Forelimb muscle (tissue), 1 donor: Measurements from ENCODE around the gene LYSMD2. TPM values are rescaled to one million over a fixed set of nuclear protein-coding genes. Genes with fewer than 3 reads are reported as not detected.

ENCODE experiments used
- DNase-seq: peaks from one replicate; pipeline ENCODE4 v3.0.0-alpha.2; 2013; ENCODE audit warnings: low read depth
- polyA plus RNA-seq: library from polyadenylated mRNA; unstranded; fragments of 120-200 nt; gene quantifications from one replicate; pipeline ENCODE4 v1.2.1, GENCODE V29; 2013; ENCODE audit not compliant: insufficient read length

Gene LYSMD2
- polyA plus RNA-seq, 1 donor = 6.5 TPM

DNA sequence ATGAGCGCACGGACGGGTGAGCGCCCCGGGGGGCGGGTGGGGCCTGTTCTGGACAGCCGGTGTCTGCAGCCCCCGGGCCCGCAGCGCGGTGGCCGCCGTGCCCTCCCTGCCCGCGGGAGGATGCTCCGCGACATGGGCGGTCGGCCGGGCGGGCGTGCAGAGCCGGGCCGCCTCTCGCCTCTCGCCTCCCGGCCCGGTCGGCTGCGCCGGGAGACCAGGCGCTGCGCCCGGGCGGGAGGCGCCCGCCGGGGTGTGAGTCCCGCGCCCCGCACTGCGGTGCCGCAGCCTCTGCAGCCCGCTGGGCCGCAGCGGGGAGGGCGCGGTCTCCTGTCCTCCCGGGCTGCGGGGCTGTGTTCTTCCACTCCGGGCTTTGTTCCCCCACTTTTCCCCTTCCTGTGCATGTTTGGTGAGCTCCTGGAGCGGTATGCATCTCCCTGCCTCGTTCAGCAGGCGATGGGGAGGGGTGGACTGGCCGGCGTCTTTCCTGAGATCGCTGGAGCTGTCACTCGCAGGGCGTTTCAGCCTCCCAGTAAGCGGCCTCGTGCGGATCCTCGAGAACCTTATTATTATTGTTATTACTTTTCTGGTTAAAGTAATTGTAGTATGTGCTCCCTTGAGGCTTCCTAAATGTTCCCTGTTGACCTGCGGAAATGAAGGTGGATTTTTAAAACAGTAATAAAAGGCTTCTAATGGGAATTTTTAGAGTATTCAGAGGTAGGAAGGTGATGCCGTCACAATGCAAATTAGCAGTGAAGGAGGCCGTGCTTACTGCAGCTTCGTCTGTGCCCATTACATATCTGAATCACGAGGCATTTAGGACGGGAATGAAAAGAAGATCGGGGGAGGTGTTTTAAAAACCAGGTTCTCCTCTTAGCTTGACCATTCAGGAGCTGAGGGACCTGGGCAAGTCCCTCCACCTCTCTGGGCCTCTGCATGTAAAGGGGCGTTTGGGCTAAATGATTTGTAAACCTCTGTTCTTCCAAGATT lies 14.5 kb upstream of the LYSMD2 start:
- no peak for DNase-seq

DNA sequence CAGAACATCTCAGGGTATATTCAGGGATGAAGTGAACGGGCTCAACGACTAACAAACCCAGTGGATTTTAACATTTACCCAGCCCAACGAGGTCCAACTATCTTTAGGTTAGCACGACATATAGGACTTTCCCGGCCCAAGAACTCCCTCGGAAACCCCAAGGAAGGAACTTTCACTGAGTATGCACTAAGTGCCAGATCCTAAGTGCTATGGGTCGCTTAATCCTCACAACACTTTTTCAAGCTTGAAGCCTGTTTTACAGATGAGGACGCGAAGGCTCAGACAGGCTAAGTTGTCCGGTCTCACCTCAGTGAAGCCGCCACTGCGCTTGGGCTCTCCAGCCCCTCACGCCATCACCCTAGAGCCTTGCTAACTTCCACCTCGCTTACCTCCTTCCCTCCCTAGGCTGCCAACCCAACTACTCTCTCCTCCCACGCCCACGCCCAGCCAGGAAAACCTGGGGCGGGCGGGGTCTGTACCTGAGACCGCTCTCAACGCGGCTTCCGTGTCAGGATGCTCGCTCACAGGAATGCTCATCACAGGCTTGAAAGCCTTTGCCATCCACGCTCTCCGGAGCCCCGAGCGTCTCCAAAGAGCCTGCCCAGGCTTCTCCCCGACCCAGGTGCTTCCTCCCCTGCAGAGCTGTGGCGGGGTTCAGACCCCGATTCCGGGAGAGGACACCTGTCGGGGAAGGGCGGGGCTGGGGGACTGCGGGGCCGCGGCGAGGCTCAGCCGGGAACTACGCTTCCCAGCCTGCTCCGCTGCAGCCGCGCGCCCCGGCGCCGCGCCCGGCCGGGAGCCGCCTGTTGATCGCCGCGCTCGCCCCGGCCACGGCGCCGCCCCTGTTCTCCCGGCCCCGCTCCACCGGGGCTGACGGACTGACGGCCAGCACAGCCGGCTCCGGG lies 13.6 kb upstream of the LYSMD2 start, which contains the start of gene TMOD2:
Gene TMOD2, plus strand, starts transcription at position 806 of the 905 bp plus-strand sequence. CDS start 14,845 bp downstream, outside the sequence.
- no peak for DNase-seq

DNA sequence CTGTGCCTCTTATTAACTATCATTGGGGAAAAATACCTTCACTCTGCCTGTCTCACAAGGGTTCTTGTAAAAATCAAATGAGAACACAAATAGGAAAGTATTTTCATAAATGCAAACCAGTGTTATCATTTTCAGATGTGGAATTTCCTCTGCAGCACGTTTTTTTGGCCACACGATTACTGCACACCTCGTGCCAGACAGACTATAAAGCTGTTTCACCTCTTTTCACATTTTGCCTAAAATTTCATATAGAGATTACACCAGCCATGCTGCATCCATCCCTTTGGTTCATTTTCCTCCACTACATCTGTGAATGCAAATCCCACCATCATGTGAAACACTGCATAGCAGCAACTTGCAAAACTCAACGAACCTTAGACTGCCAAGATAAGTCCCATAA lies 12.7 kb upstream of the LYSMD2 start:
- DNase-seq = no peak

DNA sequence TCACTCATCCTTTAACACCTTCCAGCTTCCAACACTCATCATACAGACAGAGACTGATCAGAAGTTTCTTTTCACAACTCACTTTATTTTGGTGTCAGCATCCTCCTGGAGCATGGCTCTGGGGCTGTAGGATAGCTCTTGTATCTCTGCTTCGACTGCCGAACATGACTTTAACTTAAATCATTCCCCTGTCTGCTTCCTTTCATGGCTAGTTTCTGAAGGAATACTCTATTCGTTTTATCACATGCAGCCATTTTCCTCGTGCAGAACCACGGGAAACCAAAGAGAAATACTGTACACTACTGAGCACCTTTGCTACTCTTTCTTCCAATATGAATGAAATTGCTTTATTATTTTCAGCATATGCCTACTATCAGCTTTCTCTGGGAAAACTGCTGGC lies 11.9 kb upstream of the LYSMD2 start:
- DNase-seq = no peak

DNA sequence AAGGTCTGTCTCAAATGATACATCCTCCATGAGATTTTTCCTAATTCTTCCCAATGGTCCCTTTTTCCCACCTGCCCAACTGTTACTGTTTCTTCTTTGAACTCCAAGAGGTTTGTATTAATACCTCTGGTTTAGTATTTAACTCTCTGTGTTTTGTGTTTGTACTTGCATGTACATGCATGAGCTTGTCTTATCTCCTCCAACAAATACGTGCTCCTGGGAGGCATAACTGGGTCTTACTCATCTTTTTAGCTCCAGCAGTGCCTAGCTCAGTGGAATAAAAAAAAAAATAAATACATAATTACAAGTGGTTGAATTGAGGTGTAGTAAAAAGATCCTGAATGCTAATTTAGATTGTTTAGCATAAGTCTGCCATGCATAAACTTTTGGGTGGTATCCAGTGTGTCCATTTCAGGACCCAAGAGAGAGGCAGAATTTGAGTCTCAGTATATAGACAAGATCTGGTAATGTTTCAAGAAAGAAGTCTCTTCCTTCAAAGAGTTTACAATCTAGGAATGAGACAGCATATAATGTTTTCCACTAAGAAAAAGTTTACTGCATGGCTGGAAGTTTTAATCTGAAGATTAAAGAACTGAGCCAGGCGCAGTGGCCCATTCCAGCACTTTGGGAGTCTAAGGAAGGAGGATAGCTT lies 1.7 kb upstream of the LYSMD2 start:
- no peak for DNase-seq

DNA sequence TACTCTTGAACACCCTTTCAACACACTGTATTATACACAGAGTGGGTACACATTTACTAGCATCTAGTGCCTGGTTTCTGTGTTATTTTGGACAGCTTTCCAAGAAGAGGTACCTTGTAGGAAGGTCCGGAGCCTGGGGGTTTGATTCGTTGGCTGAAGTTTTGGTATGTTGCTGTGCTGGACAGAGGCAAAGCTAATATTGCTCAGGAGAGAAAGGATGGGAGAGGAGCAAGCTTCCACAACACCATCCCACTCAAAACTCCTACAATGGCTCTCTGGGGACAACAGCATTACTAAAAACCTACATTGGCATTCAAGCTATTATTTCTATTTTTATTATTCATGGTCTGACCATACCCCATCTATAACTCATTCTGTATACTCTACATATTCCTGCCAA lies 1.1 kb upstream of the LYSMD2 start:
- DNase-seq = no peak

DNA sequence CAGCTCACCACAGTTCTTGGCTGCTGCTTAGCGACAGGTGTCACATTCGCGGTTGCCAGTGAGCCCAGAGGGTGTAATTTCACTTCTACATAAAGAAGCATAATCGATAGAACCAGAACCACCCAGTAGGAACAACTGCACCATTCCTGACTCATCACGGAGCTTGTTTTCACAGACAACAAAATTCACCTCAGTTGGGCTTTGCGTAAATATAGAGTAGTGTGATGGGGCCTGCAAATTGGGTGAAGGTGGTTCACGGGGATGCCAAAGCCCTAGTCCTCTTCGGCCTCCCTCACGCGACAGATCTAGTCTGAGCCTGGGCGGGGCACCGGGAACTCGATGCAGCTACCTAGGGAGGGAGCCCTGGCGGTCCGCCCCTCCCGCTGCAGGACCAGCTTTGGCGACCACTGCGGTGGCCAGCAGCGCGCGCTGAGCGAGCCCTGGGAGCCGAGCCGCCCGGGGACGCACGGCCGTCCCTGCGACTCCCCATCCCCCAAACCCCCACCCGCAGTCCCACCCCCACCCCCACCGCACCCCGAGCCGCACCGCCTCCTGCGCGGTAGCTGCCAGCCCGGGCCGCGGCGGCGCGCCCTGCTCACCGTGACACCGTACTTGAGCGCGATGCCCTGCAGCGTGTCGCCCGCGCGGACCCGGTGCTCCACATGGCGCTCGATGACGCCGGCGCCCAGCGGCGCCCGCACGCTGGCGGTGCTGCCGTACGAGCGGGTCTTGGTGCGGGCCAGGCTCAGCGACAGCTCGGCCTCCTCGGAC lies 519 bp downstream of the LYSMD2 start:
- DNase-seq = no peak

DNA sequence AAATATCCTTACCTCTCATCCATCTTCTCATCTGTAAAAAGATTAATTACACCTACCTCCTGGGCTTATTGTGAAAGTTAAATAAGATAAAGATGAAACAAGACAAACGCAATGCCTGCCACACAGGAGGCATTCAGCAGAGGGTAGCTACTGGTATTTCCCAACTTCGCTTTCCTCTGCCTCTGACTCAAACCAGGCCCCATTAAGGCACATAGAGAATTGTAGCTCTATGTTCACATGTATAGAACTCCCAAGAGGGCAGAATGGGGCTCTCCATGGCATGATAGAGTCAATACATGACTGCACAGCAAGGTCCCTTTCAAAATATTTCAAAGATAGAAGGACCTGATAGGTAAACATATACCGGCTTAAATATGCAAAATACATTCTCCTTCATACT lies 1.4 kb downstream of the LYSMD2 start:
- no peak for DNase-seq

DNA sequence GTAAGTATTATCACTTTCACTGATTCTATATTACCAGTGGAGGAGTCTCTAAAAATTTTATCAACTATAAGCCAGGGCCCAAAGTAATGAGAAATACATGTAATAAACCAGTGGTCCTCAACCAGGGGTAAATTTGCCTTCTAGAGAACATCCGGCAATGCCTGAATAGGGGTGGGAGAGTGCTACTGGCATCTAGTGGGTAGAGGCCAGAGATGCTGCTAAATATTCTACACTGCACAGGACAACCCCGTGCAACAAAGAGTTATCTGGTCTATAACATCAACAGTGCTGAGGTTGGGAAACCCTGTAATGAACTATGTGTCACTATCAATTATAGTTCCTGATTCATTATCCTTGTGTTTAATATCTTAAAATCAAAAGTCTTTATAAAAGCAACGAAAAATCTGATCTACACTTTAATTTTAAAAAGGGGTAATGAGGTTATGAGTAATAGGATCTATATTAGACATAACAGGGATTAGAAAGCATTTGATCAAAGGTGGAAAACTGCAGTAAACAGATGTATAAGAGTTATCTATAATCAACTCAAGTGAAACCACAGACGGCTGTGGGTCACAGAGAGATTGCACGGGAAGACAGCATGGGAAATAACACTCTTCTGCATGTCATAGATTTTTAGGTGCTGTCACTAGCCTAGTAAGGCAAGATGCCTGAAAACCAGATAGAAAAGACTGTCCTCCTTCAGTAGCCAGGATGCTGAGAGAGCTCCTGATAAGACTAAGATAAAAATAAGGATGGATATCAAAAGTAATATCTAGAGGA lies 2.0 kb downstream of the LYSMD2 start:
- DNase-seq = no peak

DNA sequence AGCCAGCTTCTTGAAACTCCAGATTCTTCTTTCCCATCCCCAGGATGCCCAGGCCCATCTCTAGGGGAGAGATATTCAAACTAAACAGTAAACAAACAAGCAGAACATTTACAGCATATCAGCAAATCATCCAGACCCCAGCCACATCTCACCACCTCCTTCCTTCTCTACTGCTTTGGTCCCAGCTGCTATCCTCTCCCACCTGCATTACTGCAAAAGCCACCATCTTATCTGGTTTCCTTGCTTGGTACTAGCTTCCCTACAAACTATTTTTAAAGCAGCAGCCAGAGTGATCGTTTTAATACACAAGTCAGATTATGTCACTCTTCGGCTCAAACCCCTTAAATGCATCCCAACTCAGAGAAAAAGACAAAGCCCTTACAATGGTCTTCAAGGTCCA lies 4.8 kb downstream of the LYSMD2 start:
- no peak for DNase-seq

DNA sequence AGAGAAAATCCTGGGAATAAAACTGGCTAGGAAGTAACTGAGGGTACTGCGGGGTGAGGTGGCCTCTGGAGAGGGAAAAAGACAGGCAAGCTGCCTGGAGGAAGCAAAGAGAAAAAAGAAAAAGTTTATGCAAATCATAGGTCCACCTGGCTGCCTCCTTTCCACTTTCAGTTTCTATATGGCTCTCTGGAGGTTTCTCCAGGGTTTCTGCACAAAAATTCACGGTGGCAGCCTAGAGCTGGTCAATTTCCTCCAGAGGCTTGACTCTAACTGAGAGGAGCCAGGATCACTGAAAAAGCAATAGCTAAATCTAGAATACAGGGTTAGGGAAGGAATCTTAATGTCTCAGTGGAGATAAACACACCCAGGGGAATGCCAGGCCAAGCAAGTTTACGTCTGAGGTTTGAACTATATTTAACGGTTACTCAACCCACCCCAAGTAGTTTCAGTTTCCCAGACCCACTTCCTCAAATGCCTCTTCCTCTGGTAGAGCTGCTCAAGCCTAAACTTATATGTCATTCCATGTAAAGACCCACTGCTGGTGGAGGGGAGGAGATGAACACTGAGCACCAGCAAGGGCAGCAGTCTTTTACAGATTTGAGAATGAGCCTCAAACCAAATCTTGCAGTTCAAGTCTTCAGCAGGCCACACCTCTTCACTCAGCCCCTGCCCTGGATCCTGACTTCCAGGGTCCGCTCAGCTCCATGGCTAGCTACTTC lies 5.7 kb downstream of the LYSMD2 start:
- DNase-seq = no peak

DNA sequence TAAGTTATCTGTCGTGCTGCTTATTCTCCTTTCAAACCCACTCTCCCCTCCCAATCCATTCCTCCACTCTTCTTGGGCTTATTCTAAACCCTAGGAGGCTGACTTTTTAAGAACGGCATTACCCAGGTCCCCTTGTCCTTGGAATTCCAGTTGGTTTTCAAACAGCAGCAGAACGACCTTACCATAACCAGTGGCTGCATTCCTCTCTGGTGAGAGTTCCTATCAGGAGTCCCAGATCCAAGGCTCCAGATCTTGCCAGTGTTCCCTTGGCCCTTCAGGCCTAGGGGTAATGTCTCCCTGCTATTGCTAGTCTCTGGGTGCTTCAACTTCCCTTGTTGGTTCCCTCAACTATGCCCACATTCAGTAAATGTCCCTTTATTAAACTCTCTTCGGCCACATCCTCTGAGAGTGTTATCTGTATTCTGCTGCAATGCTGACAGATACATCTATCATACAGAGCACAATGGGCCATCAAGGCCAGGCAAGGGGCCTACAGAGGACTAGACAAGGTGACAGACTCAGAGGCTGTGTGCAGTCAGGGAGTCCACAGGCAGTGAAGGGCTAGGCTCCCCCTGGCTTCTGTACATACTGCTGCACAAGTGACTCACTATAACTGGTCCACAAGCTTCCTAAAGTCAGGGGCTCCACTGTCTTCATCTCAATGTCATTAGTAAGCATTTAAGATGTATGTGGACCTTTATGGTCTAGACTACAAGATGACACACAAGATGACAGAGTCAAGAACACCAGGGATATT lies 10.1 kb downstream of the LYSMD2 start:
- no peak for DNase-seq

DNA sequence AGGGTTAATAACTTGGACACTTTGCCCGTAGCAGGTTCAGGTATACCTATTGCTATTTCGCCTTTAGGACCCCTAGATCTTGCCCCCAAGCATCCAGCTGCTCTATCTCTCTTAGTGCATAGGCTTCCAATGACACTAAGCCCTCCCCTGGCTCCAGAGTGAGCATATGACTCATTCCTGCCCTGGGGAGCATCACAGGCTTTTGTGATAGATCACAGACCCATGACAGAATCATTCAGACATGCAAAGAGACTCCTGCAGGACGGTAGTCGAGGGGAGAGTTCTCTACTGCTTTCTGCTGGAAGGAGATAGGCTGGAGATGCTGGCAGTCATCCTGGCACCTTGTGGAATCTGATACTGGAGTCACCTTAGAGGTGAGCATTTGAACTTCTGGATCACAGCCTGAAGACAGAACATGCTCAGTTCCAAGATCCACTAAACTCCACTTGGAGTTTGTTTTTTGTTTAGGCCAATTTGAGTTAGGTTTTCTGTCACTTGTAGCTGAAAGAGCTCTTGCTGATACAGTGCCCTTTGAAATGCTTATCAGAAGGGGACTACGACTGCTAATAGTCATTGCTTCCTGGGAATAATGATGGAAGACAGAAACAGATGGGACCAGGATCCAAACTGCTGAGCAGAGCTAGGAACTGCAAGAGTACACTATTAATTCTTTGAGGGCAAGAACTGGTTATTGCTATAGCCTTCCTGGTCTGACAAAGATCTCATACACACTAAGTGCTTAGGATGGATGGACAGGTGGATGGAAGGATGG lies 11.0 kb downstream of the LYSMD2 start:
- no peak for DNase-seq

DNA sequence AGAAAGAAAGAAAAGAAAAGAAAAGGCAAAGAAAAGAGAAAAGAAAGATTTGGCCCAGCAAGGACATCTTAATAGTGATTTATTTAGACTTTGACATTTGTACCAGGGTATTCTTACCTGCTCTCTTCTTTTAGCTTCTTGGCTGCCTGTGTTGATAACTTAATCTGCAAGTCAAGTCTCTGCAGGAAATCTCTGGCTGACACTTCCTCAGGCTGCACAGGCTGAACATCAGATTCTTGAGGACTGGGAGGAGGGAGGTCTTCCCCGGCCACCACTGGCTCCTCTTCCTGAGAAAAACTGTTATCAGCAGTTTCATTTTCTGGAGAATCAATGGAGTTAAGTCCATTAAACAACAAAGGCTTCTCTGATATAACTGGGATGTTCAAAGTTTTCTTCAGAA lies 12.8 kb downstream of the LYSMD2 start:
- DNase-seq = no peak

DNA sequence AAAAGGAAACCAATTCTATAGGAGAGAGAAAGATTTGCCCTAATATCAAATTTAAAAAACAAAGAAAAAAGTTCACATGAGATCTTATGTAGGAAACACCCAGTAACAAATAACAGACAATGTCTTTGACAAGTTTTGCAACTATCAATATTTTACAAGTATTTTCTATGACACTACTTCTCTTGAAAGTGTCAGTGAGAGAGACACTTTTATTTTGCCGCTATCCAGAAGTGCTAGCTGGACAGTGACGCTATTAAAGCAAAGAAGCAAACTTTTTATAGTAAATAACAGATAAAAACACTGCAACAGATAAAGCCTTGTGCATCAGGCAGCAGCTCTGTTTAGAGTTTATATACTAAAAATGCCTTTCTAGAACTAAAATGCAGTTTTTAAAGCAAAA lies 13.3 kb downstream of the LYSMD2 start:
- no peak for DNase-seq

DNA sequence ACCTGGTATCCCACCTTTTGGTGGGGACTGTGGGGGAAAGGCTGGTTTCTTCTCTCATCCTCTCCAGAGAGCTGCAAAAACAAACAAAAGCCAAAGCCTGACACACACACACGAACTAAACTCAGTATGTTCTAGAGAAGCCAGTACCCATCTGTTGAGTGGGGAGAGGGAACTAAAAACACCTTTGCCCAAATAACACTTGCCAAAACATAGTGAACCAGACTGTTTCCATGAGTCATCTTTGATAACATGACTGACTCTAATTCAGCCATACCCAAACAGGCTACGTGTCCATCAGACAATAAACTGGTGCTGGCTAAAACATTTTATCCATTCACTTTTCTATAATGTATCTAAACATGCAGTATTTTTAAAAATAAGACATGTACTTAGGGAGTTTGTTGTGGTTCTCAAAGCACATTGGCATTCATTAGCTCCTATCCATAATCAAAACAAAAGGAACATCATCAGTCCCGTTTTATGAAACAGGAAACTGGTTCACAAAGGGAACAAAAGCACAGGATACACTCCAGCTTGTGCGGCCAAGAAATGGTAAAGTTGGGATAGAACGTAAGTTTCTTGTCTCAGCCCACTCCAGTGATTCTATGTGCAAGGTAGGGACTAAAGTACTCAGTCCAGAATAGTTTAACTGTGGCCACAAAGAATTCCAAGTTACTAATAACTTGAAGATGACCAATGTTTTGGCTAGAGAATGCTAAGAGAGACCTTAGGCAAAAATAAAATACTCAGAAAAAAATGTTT lies 16.1 kb downstream of the LYSMD2 start:
- no peak for DNase-seq
